SKM-1 treated with dmso at 0.1 percent for 144 hours (cell line): ENCODE results near the gene ELMO2.

ENCODE experiments used
- DNase-seq: peaks from one replicate; lab custom pipeline; 2025; ENCODE audit not compliant: unreplicated experiment; lab: John Stamatoyannopoulos, UW

ELMO2 gene, protein sequence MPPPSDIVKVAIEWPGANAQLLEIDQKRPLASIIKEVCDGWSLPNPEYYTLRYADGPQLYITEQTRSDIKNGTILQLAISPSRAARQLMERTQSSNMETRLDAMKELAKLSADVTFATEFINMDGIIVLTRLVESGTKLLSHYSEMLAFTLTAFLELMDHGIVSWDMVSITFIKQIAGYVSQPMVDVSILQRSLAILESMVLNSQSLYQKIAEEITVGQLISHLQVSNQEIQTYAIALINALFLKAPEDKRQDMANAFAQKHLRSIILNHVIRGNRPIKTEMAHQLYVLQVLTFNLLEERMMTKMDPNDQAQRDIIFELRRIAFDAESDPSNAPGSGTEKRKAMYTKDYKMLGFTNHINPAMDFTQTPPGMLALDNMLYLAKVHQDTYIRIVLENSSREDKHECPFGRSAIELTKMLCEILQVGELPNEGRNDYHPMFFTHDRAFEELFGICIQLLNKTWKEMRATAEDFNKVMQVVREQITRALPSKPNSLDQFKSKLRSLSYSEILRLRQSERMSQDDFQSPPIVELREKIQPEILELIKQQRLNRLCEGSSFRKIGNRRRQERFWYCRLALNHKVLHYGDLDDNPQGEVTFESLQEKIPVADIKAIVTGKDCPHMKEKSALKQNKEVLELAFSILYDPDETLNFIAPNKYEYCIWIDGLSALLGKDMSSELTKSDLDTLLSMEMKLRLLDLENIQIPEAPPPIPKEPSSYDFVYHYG

GRCh38 chr20:46406200-46406985 is at the start of gene ELMO2:
Gene ELMO2 (minus strand): TSS chr20:46406615. CDS start chr20:46394482, 12,133 bp downstream.
- peak; percentile 95 for DNase-seq

- no peak for DNase-seq
These were observed 49.3 kb upstream of the ELMO2 start for GRCh38 chr20:46455729-46456128.

GRCh38 chr20:46446851-46447250 is 40.4 kb upstream of the ELMO2 start:
- no peak for DNase-seq

DNA sequence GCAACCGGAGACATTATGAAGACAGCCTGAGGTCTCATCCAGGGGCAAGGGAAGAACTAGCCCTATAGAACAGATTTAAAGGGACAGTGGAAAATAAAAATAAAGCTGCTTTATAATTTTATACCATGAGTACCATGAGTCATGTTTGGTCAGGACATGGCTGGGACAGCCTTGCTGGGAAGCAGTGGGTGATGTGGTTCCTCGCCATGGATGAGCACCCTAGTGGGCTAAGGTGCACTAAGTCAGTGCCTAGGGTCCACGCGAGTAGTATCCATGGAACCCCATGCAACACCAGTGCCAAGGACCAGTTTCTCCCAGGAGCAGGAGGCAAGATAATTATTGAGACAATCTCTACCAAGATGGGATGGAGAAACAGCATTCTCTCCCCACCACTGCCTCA is 33.4 kb upstream of the ELMO2 start:
- no peak for DNase-seq

- DNase-seq = peak; percentile 39
These were observed 31.8 kb upstream of the ELMO2 start for GRCh38 chr20:46438156-46438750.

GRCh38 chr20:46435146-46435545 is 28.7 kb upstream of the ELMO2 start:
- no peak for DNase-seq

GRCh38 chr20:46434597-46434996 is 28.2 kb upstream of the ELMO2 start:
- no peak for DNase-seq

- DNase-seq = no peak
These were observed 26.6 kb upstream of the ELMO2 start for GRCh38 chr20:46433051-46433450.

- DNase-seq = no peak
These were observed 24.7 kb upstream of the ELMO2 start for GRCh38 chr20:46430921-46431712.

DNA sequence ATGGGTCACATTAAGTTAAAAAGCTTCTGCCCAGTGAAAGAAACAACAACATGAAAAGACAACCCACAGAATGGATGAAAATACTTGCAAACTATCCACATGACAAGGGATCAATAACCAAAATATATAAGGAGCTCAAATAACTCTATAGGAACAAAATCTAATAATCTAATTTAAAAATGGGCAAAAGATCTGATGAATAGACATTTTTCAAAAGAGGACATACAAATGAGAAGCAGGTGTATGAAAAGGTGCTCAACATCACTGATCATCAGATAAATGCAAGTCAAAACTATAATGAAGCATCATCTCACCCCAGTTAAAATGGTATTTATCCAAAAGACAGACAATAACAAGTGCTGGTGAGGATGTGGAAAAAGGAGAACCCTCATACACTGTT is 21.0 kb upstream of the ELMO2 start:
- no peak for DNase-seq

DNA sequence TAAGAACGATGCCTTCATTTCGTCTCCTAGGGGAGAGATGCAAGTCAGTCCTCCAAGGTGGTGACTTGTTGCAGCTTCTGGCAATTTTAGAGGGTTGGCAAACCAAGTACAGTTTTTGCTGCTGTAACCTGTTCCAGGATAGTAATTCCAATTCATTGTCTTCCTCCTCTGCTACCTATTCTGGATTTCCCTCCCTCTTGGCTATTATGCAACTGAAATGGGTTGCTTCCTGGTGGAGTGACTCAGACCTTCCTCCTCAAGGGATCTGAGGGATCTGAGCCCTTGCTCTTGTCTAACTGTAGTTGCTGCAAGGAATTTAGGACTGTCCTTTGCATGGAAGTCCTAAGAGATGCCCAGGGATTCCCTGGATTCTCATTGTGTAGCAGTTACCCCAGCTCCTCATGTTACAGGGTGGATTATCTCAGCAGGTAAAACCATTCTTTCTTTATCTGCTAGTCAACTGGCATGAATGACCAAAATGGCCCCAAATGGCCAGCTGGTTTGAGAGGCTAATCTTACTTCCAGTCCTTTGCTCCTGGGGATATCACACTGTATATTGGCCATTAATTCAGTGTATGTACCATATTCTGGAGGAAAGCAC is 17.6 kb upstream of the ELMO2 start:
- DNase-seq = no peak

DNA sequence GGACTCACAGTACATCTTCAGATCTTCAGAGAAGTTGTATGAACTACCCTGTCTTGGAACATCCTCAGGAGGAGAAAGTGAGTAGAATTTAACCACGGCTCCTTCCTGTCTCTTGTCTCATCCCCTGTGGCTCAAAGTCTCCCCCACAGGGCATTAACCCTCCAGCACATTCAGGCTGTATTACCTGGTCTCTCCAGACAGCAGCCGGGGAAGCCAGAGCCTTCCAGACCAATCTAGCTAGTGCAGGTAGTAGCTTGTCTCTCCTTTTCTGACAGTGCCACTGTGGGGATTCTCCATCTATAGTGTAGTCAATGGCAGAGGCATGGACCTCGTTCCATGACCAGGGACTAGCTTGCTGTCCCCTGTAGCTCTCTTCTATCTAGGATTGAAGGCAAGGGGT is 16.9 kb upstream of the ELMO2 start:
- DNase-seq = no peak

DNA sequence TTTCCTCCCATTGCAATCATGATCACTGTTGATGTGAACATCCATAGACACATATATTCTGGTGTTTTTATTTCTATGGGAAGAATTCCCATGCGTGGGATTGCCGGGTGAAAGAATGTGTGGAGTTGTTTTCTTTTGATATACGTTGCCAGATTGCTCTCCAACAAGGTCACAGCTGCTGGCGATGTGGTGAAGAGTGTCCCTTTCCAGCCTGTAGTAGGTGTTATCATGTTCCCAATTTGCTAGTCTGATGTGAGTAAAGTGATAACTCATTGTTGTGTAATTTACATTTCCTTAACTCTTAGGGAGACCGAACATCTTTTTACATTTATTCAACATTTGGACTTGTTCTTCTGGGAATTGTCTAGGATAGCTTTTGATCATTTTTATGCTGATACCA is 14.5 kb upstream of the ELMO2 start:
- DNase-seq = no peak

- no peak for DNase-seq
These were observed 13.5 kb upstream of the ELMO2 start for GRCh38 chr20:46419882-46420281.

DNA sequence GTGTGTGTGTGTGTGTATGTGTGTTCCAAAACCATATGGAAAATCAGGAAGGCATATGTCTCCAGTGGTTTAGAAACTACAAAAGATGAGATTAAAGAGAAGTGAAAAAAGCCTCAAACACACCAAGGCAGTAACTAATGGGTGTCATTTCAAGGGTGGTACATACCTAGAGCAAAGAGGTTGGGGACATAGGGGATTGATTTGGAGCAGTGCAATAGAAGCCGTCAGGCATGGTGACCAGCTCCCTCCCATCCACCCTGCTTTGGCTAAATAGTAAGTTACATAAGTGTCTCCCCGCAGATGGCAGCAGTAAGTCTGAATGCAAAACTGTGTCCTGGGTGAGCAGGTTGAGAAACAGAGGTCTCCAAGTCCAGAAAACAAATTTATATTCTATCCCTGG is 10.4 kb upstream of the ELMO2 start:
- DNase-seq = no peak

DNA sequence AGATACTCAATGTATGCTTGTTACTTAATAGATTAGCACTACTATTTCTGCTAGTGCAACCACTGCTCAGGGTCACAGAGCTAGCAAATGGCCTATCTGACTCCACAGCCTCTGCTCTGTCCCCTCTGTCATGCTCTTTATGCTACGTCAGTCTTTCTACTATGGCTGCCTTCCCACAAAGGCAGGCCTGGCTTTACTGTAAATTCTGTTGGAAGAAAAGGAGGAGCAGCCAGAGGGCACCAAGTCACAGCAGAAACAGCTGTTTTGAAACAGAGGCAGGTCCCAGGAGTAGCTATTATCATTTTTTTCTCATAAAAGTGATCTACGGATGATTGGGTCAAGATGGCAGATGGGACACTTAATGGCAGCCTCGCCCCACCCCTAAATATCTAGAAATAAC is 10.0 kb upstream of the ELMO2 start:
- DNase-seq = no peak

DNA sequence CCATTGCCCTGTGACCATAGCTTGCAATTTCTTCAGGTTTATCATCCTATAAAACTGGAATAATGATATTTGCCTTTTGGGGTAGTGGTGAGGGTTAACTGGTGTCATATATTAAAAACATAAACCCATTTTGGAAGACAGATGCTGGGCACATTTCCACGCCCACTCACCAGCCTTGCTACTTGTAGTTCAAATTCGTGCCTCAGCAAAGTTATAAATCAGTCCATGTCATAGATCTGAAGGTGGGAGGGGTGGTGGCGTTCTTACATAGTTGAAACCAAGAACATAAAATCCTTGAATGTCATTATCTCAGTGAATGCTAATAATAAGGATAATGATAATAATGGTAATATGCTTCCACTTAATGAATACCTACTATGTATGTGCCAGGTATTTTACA is 9.4 kb upstream of the ELMO2 start:
- DNase-seq = no peak

GRCh38 chr20:46414608-46415007 is 8.2 kb upstream of the ELMO2 start:
- DNase-seq = no peak

- no peak for DNase-seq
These were observed 5.2 kb upstream of the ELMO2 start for GRCh38 chr20:46411637-46412036.

DNA sequence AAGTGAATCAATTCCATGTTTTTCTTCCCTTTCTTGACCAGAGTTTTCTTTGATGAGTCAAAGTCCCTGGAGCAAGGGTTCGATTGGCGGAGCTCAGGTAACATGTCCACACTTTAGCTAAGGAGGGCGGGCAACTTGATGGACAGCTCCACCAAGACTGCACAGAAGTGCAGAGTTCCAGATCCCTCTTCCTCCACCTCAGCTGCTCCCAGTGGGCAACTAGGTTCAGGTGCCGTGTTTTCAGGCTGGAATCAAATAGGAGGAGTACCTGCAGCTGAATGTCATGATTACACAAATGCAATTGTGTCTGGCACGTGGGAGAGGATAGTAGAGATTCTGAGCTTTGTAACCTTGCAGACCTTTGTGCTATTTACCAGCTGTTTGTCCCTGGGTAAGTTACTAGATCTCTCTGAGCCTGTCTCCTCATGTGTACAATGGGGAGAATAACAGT is 1.9 kb upstream of the ELMO2 start:
- no peak for DNase-seq
